ENCODE results near the gene CGB5. TPM values are rescaled to one million over a fixed set of nuclear protein-coding genes. Genes with fewer than 3 reads are reported as not detected.

Gene CGB5
- total and polyA plus RNA-seq, 2 experiments from 2014 or later: not detected

DNA sequence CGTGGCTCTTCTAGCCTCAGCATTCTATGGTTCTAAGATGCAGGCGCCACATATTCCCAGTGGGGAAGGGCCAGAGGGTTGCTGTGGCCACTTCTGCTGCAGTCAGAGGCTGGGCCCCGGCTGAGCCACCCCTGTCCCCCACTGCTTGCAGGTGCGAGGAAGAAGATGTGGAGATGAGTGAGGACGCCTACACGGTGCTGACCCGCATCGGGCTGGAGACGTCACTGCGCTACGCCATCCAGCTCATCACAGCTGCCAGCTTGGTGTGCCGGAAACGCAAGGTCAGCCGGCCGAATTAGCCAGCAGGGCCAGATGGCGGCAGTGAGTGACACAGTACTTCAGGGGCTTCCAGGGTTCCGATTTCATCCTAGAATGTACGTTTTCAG lies 28.8 kb upstream of the CGB5 start (continued):
- TF ChIP-seq, protein P1, sequence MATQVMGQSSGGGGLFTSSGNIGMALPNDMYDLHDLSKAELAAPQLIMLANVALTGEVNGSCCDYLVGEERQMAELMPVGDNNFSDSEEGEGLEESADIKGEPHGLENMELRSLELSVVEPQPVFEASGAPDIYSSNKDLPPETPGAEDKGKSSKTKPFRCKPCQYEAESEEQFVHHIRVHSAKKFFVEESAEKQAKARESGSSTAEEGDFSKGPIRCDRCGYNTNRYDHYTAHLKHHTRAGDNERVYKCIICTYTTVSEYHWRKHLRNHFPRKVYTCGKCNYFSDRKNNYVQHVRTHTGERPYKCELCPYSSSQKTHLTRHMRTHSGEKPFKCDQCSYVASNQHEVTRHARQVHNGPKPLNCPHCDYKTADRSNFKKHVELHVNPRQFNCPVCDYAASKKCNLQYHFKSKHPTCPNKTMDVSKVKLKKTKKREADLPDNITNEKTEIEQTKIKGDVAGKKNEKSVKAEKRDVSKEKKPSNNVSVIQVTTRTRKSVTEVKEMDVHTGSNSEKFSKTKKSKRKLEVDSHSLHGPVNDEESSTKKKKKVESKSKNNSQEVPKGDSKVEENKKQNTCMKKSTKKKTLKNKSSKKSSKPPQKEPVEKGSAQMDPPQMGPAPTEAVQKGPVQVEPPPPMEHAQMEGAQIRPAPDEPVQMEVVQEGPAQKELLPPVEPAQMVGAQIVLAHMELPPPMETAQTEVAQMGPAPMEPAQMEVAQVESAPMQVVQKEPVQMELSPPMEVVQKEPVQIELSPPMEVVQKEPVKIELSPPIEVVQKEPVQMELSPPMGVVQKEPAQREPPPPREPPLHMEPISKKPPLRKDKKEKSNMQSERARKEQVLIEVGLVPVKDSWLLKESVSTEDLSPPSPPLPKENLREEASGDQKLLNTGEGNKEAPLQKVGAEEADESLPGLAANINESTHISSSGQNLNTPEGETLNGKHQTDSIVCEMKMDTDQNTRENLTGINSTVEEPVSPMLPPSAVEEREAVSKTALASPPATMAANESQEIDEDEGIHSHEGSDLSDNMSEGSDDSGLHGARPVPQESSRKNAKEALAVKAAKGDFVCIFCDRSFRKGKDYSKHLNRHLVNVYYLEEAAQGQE (IDR thresholded peaks at IDR 0.05; ENCODE audit: unreplicated experiment): no peak
- no peak for TF ChIP-seq EZH2 (IDR thresholded peaks at IDR 0.05; ENCODE audit: low read depth, unreplicated experiment)

- Histone ChIP-seq H3K4me3 (no peak overlapping the region), H2AFZ (no peak overlapping the region), H3K4me2 (no peak overlapping the region), H3K9me2 (ENCODE audit: insufficient read depth) (no peaks in the 10 kb centered on the region), H3K79me2 (replicated peaks; ENCODE audit: insufficient read depth) (no peaks in the 10 kb centered on the region), H4K20me1 (replicated peaks; ENCODE audit: insufficient read depth) (no peaks in the 10 kb centered on the region; the same call in 1 of the 2 replicates), H3K4me1 (ENCODE audit: insufficient read depth) (peaks cover 19% of the 10 kb centered on the region; the same call in 1 of the 2 replicates), H3K27ac (ENCODE audit: low read depth) (no peak overlapping the region), H3K36me3 (ENCODE audit: insufficient read depth) (no peaks in the 10 kb centered on the region), H3F3A (replicated peaks; ENCODE audit: low read depth) (0 out of 2 replicates have a peak, but pooled peaks cover 3% of the 10 kb centered on the region), H3K27me3 (ENCODE audit: insufficient read depth) (peaks cover 32% of the 10 kb centered on the region)
- peaks cover 25% of the 10 kb centered on the region for H3K27me3 Mint-ChIP-seq (ENCODE audit: insufficient read depth, low read depth, poor library complexity)
- peaks cover 3% of the 10 kb centered on the region; the same call in 1 of the 3 replicates for H3K9me3 Mint-ChIP-seq
- no peak overlapping the region for H3K4me3 Mint-ChIP-seq
- ATAC-seq: no peak
- no peak for DNase-seq (ENCODE audit: low spot score)
- TF ChIP-seq EZH2 (IDR thresholded peaks at IDR 0.05; ENCODE audit: low read depth, unreplicated experiment): no peak
- no peak for TF ChIP-seq JUNB (IDR thresholded peaks at IDR 0.05; ENCODE audit: unreplicated experiment)
- TF ChIP-seq POLR2AphosphoS5 (IDR thresholded peaks at IDR 0.05; ENCODE audit: low read depth): no peak
- no peak for TF ChIP-seq CREB1 (CRISPR knock-in tag; IDR thresholded peaks at IDR 0.05; ENCODE audit: low read depth)
- TF ChIP-seq, protein P1 (IDR thresholded peaks at IDR 0.05; ENCODE audit: unreplicated experiment): no peak
- TF ChIP-seq, protein P2, sequence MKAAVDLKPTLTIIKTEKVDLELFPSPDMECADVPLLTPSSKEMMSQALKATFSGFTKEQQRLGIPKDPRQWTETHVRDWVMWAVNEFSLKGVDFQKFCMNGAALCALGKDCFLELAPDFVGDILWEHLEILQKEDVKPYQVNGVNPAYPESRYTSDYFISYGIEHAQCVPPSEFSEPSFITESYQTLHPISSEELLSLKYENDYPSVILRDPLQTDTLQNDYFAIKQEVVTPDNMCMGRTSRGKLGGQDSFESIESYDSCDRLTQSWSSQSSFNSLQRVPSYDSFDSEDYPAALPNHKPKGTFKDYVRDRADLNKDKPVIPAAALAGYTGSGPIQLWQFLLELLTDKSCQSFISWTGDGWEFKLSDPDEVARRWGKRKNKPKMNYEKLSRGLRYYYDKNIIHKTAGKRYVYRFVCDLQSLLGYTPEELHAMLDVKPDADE (IDR thresholded peaks at IDR 0.05): no peak
- TF ChIP-seq ZNF114 (CRISPR knock-in tag; IDR thresholded peaks at IDR 0.05): no peak
- no peak for TF ChIP-seq CTCF (conservative IDR thresholded peaks at IDR 0.05; ENCODE audit: low read depth in 2 of 2)
- peaks cover 39% of the 10 kb centered on the region for H3K36me3 Mint-ChIP-seq (ENCODE audit: low read depth)
- H3K27ac Mint-ChIP-seq: no peak overlapping the region
- H3K4me1 Mint-ChIP-seq: peaks cover 22% of the 10 kb centered on the region
Measured at GRCh38 chr19:49016067-49016839, 27.4 kb upstream of the CGB5 start.

Measured in GM23338 (cell line).